Stimulated activated CD4-positive, alpha-beta T cell treated with anti-CD3 and anti-CD28 coated beads, Interleukin-2, amount 100 ng/mL, for 4 hours (primary cell): ENCODE data around the gene PDE6B.
"Not testable (repeated sequence)": the region's sequence is repeated elsewhere in the genome, so short reads cannot be mapped to it uniquely, and the experiment has no call there.

ENCODE experiments used
- DNase-seq: peaks from one replicate; pipeline ENCODE4 v3.0.0-alpha.2; 2020; ENCODE audit warnings: low read depth

The PDE6B gene

DNA sequence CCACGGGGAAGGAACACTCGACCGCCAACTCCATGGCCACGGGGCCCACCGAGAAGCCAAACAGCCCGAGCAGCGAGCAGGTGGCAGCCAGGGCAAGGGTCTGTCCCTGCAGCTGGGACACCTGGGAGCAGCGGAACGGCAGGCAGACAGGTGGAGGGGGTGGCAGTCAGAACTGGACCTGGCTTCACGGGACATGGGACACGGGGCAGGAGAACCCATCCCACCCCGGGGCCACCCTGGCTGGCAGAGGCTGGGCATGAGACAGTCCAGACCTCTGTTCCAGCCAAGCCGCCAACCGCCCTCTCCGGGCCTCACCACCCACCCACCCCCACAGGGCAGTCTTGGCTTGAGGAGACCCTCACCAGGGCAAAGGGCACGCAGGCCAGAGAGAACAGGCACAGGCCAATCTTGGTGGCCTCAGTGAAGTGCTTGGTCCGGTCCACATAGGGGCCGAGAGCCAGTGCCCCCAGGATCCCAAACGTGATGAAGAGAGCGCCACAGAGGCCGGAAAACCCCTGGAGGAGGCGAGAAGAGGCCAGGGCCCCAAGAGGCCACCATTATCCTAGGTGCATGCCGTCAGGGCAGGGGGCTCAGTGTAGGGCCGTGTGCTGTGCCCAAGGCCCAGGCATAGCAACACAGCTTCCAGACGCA is 58.0 kb downstream of the PDE6B start:
- no peak for DNase-seq

DNA sequence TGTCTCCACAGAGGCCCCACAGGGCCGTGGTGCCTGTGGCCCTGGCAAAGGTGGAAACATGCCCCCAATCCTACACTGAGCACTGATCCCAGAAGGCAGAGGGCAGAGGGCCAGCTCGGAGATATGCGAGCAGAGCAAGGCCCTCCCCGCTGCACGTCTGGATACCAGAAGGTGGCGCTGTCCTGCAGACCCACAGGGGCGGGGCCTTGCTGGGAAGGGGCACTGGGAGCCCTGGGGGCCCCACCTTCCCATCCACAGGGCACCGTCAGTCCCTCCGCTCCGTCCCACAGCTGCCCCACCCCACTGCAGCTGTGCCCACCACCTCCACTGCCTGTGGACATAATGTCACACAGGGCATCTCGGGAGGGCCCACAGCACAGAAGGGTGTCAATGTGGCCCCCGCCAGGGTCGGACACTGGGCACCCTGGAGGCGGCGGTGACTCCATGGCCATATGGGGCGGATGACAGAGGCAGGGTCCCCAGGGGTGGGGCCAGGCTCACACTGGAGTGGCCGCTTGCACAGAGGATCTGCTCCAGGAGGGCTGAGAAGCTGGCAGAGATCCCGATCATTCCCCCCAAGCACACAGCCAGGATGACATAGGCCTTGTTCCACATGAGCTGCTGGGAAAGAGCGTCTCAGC is 58.7 kb downstream of the PDE6B start:
- DNase-seq, result no peak

DNA sequence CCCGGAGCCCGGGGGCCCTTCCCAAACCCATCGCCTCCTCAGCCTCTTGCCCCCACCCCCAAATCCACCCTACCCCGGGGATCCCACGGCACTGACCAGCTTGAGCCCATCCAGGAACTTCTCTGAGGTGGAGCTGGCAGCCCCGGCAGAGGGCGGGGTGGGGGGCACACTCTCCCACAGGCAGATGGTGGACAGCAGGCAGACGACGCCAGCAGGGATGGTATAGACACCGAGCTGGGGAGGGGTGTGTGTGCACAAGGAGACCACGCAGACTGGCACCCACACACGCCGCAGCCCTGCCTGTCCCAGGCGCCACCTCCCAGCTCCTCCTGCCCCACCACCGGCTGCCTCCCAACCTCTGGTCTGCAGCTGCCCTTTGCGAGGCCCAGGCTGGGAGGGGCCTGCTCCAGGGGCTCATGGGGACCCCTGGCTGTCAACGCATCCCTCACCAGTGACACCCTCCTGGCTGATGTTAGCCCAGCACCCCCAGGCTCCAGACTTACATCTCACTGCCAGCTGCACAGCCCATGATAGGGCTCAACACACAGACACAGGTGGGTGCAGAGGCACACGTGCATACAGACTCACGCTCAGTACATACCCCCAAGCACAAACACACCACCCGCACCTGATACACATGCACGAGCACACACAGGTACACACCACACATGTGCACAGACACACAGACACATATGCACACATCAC is 59.4 kb downstream of the PDE6B start:
- DNase-seq, result no peak

DNA sequence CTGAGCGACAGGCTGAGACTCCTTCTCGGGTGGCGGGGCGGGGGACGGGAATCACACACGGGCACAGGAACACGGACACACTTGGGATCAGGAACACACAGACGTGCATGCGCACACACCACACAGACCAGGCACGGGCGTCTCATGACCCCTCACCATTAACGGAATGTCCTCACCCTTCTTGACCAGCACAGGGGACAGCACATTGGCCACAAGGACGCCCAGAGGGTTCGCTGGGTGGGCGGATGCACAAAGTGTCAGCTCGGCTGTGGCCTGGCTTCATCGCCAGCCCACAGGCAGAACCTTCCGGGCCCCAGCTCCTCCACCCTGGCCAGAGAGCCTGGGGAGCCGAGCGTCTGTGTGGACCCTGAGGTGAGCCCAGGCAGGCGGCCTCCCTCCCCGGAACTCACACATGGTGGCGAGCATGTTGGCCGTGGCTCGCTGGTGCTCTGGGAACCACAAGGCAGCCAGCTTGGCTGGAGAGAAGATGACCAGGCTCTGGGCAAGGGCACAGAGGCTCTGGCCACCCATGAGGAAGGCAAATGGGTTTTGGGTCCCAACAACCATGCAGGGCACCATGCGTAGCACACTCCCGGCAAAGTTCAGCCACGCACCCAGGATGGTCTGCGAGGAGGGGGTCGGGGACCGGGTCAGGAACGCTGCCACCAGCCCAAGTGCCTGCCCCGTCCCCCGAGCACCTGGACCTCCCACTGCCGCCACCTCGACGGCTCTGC is 60.5 kb downstream of the PDE6B start:
- no peak for DNase-seq

DNA sequence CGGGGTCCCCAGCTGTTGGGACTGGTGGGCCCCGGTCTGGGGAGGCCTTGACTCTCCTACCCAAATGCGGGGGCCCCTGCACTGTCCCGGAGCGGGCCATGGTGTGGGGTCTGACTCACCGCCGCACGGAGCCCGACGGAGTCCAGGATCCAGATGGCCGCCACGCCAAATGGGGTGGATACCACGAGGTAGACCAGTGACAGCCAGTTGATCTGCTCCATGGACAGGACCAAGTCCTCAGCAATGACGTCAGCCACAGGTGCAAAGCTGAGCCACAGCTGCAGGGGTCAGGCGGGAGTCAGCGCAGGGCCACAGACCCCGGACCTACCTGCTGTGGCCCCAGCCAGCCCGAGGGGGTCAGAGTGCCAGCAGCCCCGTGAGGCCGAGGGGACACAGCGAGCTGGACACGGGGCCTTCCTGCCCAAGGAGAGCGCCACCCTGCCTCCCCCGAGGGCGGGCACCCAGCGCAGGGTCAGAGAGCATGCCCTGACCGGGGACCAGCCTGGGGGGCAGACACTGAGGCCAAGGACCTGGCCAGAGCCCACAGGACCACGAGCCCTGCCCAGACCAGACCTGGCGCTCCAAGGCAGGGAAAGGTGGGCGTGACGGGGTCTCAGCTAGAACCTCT is 61.2 kb downstream of the PDE6B start:
- DNase-seq, result no peak

DNA sequence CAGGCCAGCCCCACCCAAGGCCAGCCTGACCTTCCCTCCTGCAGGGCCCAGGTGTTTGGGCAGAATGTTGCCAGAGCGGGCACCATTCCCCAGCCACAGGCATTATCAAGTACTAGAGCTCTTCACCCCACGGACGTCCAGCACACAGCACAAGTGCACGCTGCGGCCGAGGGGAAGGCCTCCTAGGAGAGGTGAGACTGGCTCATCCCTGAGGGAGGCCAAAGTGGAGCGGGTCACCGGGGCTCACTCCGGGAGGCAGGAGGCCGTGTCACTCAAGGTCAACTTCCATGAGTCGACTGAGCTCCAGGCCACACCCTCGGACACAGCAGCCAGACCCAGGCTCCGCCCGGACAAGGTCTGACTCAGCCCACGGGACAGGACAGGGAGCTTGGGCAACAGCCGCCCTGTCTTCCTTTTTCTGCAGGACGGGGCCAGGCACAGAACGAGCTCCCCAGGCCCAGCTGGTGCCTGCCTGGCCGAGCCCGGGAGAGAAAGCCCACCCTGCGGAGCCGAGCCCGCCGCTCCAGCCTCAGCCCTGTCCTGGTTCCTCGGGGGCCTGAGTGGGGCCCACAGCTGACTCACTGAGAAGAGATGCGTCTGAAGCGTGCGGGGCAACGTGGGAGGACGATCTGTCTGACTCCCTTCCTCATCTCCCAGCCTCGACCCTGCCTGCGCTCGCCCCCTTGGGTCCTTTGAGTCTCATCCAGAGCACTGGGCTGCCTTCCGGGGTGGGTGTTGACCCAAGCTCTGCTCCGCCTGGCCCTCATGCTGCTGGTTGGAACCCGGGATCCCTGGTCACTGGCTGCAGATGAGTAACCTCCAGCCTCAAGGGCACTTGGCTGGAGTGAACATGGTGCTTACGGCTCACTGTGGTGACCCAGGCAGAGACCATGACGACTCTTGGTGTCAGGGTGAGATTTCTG is 61.9 kb downstream of the PDE6B start:
- DNase-seq, result no peak

DNA sequence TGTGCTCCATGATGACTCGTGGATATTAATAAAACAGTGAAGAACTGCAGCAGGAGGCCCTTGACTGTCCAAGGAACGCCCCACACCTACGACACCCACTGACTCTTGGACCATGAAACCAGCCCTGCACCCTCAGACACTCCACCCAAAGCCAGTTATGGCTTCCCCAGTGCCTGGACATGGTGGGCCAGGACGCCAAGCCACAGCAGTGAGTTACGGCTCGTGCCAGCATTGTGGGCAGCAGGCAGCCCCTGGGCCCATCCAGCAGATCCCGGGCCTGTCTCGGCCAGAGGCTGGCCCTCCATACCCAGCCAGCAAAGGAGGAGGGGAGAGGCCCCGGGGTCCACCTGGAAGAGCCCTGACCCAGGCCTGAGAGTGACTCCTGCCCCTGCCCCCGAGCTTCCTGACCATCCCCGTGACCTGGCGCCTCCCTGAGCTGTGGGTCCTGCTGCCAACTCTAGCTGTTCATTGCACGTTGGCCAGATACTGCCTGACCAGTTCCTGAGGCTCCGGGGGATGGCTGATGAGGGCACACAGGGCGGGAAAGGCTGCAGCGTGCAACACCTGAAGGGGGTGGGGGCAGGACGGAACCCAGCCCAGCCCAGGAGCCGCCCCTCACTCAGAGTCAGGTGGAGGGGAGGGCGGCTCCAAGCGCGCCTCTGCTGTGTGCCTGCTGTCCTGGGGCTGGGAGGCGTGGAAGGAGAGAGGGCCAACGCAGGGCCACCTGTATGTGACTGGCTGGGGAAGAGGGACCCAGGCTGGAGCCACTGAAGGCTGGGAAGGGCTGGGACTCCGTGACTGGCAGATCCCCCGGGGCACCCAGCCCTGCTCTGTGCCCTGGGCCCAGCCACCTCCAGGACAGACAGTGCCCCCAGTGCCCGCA is 62.8 kb downstream of the PDE6B start:
- DNase-seq, result no peak

DNA sequence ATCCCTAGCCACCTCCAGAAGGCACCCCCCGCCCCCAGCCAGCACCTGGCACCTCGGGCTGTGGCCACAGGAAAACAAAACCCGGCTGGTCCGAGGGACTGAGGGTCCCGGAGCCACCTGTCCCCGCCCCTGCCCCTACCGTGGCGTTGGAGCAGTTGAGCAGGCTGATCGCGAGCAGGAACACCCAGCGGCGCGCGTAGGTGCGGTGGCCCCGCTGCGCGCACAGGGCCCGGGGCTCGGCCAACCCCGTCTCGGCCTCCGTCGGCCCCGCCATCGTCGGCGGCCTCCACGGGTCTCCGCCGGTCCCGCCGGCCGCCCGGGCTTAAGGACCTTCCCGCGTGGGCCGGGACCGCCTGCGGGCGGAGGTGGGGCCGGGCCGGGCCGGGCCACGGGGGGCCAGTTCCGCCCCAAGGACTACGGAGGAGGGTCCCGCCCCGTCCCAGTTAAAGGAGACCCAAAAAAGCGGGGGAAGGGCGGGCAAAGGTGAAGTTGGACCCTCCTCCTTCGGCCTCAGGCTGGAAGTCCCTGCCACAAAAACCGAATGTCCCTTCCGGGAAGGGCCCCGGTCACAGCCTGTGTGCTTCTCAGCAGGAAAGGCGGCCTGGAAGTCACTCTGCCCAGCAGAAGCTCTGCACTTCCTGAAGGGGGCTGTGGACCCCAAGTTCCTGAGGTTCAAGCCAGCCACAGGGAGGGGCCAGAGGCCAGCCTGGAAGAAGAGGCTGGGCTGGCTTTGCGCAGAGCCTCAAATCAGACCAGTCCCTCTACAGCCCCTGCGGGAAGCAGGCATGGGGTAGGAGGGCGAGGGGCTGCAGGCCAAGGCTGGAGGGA is 63.7 kb downstream of the PDE6B start, which contains the start of gene SLC49A3:
TSS of gene SLC49A3 (minus strand) at position 298 of the 828 bp plus-strand sequence. CDS start at position 274, 24 bp downstream.
- no peak for DNase-seq

DNA sequence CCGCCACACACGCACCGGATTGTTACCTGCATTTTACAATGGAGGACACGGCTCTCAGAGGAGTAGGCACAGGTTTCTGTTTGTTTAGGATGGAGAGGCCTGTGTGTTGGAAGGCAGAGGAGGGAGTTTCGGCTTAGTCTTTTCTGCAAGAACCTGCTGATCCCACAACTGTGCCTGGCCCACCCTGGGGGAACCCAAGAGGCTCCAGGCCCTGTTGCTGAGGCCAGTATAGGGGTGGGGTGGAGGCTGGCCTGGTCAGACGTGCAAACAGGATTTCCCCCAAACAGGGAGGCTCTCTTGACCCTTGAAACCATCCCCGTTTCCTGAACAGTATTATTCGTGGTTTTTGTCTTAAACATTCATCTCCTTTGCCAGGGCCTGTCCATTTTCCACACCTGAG is 64.3 kb downstream of the PDE6B start:
- no peak for DNase-seq

DNA sequence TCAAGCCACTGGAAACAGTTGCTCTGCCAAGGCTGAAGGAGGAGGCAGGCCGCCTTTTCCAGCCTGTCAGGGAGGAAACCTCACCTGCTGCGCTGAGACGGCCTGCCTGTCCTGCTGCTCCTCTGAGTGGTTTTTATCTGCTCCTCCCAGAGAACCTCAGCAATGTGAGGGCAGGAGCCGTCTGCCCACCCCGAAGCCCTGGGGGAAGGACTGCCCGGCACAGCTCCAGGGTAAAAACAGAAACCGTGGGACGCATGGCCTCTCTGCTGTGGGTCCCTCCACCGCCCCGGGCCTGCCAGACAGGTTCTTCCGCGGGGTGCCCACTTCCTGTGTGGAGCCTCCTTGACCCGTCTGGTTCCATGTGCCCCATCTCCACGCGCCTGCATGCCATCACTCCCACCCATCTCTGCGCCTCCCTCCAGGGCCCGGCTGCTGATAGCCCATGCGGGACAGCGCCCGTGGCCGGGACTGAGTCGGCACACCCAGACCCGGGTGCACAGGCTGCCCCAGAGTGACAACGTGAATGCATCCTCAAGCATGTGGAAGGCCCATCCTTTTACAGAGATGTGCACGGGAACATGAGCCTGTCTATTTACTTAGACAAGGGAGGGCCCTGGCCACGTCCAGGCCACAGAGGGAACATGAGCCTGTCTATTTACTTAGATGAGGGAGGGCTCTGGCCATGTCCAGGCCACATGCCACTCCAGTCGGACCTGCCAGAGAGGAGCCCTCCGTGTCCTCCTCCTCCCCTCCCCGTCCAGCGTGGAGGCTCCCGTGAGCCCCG is 67.6 kb downstream of the PDE6B start:
- DNase-seq, result no peak

DNA sequence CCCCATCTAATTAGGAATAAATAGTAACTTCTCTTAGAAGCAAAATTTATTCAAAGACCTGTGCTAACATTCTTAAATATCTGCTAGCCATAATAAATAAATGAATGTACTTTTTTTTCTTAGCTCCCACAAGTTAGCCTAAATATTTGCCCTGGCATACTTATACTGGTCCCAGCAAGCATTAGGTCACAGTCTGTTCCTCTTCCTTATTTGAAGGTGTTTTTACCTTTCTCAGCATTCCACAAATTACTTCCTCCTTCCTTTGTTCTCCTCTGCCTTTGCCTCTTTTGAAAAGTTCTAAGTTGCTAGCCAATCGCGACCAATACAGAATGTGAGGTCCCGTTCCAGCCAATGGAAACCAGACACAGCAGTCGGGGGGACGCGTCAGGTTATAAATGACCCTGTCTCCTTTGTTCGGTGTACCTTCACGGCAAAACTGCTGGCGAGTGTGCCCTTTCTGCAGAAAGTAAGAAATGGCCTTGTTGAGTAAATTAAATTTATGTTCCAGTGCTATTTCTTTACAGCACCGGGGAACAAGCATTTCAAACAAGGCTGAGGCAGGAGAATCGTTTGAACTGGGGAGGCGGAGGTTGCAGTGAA is 69.1 kb downstream of the PDE6B start:
- not testable (repeated sequence) for DNase-seq

DNA sequence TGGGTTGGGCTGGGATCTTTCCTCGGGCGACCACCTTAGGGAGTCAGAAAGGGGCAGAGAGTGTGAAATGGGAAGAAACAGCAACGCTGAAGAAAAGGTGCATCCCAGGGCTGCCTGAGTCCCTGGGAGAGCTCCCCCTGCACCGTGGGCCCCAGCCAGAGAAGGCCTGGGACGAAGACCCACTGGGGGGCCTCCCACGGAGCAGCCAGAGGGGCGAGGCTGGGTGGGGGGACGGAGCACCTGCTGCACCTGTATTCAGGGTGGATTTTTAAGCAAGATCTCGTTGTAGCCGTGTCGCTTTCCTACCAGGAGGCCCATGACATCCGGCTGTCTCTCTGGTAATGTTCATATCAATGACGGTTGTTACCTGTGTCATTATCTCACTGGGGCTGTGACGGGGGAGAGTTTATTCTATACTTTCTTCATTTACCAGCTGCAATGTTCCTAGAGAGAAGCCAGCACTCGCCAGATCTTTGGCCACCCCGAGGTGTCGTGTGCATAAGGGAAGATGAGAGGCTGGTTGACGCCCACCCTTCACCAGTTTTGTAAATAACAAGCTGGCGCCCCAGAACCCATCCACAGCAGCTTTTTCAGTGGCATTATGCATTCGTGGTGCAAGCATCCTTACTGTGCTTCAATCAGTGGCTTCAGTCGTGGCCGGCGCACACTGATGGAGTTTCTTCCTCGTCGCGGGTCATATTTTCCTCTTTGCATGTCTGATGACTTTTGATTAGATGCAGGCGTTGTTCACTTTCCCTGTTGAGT is 74.6 kb downstream of the PDE6B start:
- DNase-seq, result no peak

DNA sequence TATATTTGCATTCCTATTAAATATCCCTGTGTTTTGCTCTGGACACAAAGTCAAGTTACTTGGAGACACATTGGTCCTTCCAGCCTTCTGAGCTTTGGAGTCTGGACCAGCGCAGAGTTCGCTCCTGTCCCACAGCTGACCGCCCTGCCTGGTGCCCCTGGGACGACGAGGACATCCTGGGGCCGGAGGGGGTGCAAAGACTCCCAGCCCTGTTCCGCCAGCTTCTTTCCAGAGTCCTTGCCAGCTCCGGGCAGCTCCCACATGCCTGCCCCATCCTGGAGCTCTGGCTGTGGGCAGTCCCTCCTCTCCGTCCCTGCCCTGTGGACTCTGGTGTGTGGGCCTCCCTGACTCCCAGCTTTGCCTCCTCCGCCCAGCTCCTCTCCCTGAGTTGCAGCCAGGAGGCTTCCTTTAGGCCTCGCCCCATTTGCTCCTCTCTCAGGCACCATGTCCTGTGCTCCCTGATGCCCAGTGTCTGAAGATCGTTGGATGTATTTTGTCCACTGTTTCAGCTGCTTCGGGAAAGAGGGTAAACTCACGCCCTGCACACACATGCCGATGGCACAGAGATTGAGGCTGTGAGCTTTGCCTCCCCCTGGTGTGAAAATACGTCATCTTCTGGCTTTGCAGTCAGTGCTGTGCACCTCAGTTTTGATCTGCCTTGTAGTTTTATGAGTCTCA is 75.4 kb downstream of the PDE6B start:
- no peak for DNase-seq

DNA sequence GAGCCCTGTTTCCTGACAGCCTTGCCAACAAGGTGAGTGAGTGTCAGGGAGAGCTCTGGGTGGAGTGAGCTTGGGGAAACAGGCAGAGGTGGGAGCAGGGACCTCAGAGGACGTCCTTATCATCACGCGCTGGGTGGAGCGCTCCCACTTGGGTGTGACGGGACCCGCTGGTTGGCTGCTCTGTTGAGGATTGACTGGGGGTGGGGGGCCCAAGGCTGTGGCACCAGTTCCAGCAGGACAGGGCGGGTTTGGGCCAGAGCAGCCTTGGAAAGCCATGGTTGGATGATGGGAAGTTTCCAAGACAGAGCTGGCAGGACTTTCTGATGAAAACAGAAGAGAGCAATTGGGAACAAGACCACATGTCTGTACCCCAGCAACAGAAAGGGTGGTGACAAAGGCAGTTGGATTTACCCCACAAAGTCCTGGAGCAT is 77.3 kb downstream of the PDE6B start:
- no peak for DNase-seq

DNA sequence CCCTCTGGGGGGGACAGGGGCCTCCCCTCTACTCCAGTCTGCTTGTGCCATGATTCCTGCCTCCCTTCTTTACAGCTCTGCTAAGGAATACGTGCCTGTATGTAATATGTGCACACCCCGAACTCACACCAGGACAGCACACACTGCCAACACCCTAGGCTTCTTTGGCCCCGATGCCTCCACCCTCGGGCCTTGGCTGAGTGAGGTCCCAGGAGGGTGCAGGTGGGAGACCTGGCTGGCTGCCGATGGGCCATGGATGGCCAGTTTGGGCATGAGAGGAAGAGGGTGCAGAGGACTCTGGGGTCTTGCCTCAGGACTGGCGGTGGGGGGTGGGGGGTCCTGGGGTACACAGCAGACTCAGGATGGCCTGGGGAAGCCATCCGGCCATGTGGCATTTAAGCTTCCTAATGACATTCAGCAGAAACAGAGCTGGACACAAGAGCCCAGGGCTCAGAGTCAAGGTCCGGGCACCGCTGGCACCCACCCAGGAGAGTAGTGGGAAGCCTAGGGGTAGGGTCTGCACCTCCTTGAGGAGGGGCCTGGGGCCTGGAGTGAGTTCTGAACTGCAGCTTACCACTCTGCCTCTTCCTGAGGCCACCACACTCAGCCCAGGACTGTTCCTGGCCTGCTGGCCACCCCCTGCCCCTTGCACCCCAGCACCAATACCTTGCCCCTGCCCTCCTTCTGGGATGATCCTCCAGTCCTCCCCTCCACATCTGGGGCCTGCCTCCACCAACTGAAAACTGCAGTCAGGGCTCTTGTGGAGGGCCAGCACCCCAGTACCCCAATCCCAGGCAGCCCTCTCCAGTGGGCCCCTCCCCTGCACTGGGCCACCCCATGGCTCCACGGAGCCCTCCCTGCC is 78.2 kb downstream of the PDE6B start:
- no peak for DNase-seq
